ENCODE measurements around the gene TCFL5.

Gene TCFL5

GRCh38 chr20:62881662-62882395 lies 20.2 kb upstream of the TCFL5 start:
- Histone ChIP-seq H3K9me3 (ENCODE audit: insufficient read depth, low read depth, low read length) (no peaks in the 10 kb centered on the region), H3K36me3 (ENCODE audit: insufficient read depth, low read length) (no peaks in the 10 kb centered on the region; the same call in 1 of the 2 replicates), H3K4me1 (ENCODE audit: insufficient read depth, low read length, poor library complexity, severe bottlenecking) (no peaks in the 10 kb centered on the region), H3K9me2 (replicated peaks; ENCODE audit: low read depth, low read length) (no peaks in the 10 kb centered on the region), H3K27me3 (ENCODE audit: insufficient read depth, low read length, poor library complexity, severe bottlenecking) (no peaks in the 10 kb centered on the region), H3F3A (ENCODE audit: low read depth) (peaks cover 6% of the 10 kb centered on the region; the same call in 1 of the 2 replicates), H3K79me2 (ENCODE audit: insufficient read depth, low read length) (no peaks in the 10 kb centered on the region), H3K4me2 (ENCODE audit: low read depth, low read length, poor library complexity, severe bottlenecking) (no peak overlapping the region), H4K20me1 (ENCODE audit: insufficient read depth, low read length, poor library complexity, severe bottlenecking) (no peaks in the 10 kb centered on the region), H3K9ac (ENCODE audit: low read depth, low read length, poor library complexity, severe bottlenecking) (no peak overlapping the region), H2AFZ (ENCODE audit: low read length) (no peak overlapping the region), H3K4me3 (ENCODE audit: low read length, poor library complexity, severe bottlenecking) (no peak overlapping the region)
- TF ChIP-seq CTCF (conservative IDR thresholded peaks at IDR 0.05; ENCODE audit: low read length) = no peak
- TF ChIP-seq EZH2phosphoT487 (IDR thresholded peaks at IDR 0.05; ENCODE audit: borderline replicate concordance) = no peak

DNA sequence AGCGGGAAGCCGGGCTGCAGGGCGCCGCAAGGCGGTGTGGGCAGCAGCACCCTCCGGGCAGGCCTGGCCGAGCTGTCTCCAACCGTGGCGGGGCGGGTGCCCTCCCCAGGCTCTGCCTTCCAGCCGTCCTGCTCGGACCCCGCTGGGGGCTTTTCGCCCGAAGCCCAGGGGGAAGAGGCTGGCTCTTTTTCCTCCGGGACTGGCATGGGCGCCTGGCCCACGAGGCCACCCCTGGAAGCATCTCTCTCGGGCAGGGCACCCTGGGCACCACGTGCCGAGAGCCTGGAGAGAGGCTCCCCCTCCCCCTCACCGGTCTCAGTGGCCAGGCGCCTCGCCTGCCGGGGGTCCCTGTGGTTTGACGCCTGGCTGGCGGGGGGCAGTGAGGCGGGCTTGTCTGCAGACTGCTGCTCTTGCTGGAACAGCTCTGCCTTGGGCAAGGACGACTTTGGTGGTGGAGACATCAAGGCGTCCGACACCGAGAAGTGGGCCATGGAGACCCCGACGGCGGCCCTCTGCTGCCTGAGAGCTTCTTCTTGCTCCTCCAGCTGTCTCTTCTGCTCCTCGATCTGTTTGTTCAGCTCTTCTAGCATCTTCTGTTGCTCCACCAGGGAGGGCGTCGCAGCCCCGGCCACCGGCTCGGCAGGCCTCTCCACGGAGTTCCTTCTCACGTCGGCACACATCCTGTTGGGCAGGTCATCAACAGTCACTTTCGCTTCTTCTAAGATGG lies 19.5 kb upstream of the TCFL5 start:
- Histone ChIP-seq H3K27me3 (ENCODE audit: insufficient read depth, low read length, poor library complexity, severe bottlenecking) (no peaks in the 10 kb centered on the region), H3K9me2 (replicated peaks; ENCODE audit: low read depth, low read length) (no peaks in the 10 kb centered on the region), H2AFZ (ENCODE audit: low read length) (no peak overlapping the region), H3K4me1 (ENCODE audit: insufficient read depth, low read length, poor library complexity, severe bottlenecking) (no peaks in the 10 kb centered on the region), H3K4me2 (ENCODE audit: low read depth, low read length, poor library complexity, severe bottlenecking) (no peak overlapping the region), H3K9ac (ENCODE audit: low read depth, low read length, poor library complexity, severe bottlenecking) (no peak overlapping the region), H3K4me3 (ENCODE audit: low read length, poor library complexity, severe bottlenecking) (no peak overlapping the region), H3K79me2 (ENCODE audit: insufficient read depth, low read length) (no peaks in the 10 kb centered on the region), H3K9me3 (ENCODE audit: insufficient read depth, low read depth, low read length) (no peaks in the 10 kb centered on the region), H3K36me3 (ENCODE audit: insufficient read depth, low read length) (no peaks in the 10 kb centered on the region), H4K20me1 (ENCODE audit: insufficient read depth, low read length, poor library complexity, severe bottlenecking) (no peaks in the 10 kb centered on the region), H3F3A (ENCODE audit: low read depth) (peaks cover 9% of the 10 kb centered on the region)
- no peak for TF ChIP-seq EZH2phosphoT487 (IDR thresholded peaks at IDR 0.05; ENCODE audit: borderline replicate concordance)
- no peak for TF ChIP-seq CTCF (conservative IDR thresholded peaks at IDR 0.05; ENCODE audit: low read length)

DNA sequence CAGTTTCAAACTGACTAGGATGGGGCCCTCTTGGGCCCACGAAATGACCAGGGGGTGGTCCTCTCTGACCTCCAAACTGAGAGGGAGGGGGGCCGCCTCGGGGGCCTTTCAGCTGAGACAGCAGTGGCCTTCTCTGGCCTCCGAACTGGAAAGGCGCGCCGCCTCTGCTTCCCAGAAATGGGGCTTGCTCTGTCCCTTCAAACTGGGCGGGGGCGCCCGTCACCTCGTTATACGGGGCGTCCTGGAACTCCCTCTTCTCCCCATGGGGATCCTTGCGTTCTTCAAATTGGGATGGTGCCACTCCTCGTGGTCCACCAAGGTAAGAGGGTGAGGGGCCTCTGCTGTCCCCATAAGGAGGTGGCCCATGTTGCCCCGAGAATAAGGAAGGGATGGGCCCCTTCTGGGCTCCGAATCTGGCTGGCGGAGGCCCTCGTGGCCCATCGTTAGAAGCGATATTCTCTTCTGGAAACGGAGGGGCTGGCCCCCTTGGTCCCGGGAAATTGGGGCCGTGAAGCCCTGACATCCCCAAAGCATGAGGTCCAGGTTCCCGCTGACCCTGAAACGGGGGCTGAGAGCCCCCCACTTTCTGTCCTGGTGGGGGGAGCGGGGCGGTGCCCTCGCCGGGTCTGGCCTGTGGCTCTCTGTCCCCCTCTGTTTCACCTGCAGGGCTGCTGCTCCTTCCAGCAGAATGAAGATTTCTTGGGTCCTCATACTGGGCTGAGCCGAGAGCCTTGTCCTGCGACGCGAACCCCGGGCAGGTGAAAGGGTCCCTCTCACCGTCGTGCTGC lies 18.7 kb upstream of the TCFL5 start:
- H4K20me1 ChIP-seq (ENCODE audit: insufficient read depth, low read length, poor library complexity, severe bottlenecking) = no peaks in the 10 kb centered on the region
- no peaks in the 10 kb centered on the region for H3K4me1 ChIP-seq (ENCODE audit: insufficient read depth, low read length, poor library complexity, severe bottlenecking)
- H3K9me3 ChIP-seq (ENCODE audit: insufficient read depth, low read depth, low read length) = no peaks in the 10 kb centered on the region
- no peak overlapping the region for H3K9ac ChIP-seq (ENCODE audit: low read depth, low read length, poor library complexity, severe bottlenecking)
- TF ChIP-seq EZH2phosphoT487 (IDR thresholded peaks at IDR 0.05; ENCODE audit: borderline replicate concordance) = no peak
- no peak for TF ChIP-seq CTCF (conservative IDR thresholded peaks at IDR 0.05; ENCODE audit: low read length)
- H3K4me2 ChIP-seq (ENCODE audit: low read depth, low read length, poor library complexity, severe bottlenecking) = no peak overlapping the region
- no peaks in the 10 kb centered on the region for H3K27me3 ChIP-seq (ENCODE audit: insufficient read depth, low read length, poor library complexity, severe bottlenecking)
- H3K79me2 ChIP-seq (ENCODE audit: insufficient read depth, low read length) = no peaks in the 10 kb centered on the region
- no peaks in the 10 kb centered on the region for H3K36me3 ChIP-seq (ENCODE audit: insufficient read depth, low read length)
- peaks cover 10% of the 10 kb centered on the region for H3F3A ChIP-seq (ENCODE audit: low read depth)
- H2AFZ ChIP-seq (ENCODE audit: low read length) = no peak overlapping the region
- H3K9me2 ChIP-seq (replicated peaks; ENCODE audit: low read depth, low read length) = no peaks in the 10 kb centered on the region
- no peak overlapping the region for H3K4me3 ChIP-seq (ENCODE audit: low read length, poor library complexity, severe bottlenecking)
